Amygdala (tissue), 56 donors: ENCODE results near the gene MAP6.
"Not testable (repeated sequence)": the region's sequence is repeated elsewhere in the genome, so short reads cannot be mapped to it uniquely, and the experiment has no call there.

Experiments used
- DNase-seq, 56 donors: peaks; one replicate each; lab custom pipeline; 2025; lab: John Stamatoyannopoulos, UW

MAP6 gene

DNA sequence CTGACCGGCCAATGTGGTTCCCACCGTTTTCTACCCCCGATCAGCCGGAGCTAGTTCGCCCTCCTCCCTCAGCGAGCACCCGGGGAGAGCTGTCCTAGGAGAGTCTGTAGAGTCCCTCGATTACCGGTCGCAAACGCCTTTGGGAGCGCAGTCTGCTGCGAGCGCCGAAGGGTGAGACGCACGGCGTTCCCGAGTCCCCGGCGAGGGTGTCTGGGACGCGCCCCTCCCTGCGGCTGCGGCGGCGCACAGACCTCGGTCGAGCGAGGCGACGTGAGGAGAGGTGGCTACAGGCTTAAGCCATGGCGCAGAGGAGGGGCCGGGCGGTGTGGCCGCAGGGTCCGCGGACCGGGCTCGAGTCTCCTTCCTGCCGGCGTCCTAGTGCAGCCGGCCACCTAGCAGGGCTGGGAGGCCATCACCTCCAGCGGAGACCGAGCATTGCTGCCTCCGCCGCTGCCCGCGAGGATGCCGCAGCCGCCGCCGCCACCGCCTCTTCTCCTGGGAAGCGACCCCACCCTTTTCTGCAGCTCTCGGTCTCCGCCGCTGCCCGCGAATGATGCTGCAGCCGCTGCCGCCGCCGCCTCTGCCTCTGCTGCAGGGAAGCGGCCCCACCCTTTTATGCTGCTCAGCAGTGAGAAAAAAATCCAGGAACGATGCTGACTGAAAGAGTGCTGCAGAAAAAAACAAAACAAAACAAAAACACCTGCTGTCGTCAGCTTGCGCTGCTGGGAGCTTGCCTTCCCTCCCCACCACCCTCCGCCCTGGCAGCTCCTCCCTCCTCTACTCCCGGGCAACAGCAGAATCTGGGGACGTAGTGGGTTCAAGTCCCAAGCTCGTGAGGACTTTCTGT lies at the start of gene MAP6:
Gene MAP6, minus strand, starts transcription at position 588 of the 847 bp plus-strand sequence. CDS start 669 bp downstream, outside the sequence.
- DNase-seq: peak in 38 of 56 donors; percentile 16 to 75 (median 56)

DNA sequence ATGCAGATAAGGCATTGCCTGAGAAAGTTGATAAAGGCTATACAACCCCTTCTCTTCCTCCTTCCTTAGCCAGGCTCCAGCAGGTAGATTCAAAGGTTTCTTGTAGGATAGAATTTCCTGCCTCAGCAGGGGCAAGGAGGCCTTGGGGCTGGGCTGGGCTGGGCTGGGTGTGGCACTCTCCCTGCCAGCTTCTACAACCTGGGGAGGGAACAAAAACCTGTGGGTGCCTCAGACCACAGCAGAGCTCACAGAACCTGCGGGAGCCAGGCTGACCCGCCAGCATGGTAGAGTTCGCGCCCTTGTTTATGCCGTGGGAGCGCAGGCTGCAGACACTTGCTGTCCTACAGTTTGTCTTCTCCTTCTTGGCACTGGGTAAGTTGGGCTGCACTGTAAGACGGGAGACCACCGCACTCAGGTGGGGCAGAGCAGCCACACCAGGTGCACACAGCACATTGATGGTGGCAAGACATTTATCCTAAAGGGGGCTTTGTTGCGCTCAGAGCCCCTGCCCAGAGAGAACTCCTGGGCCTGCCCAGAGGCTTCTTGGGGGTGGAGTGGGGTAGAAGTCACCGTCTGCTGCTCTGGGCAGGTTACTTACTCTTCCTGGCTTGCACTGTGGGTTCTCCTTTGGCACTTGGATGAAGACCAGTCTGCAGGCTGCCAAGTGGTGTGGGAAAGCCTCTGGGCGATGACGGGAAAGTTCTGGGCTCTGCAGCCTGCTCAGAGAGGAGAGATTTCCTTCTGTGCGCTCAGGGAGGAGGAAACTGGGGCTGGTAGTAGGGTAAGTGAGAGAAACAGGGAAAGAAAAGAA lies 49.0 kb upstream of the MAP6 start, which contains the start of gene MOGAT2:
Gene MOGAT2, plus strand, starts transcription at position 231 of the 811 bp plus-strand sequence. Its CDS starts 51 bp downstream, at position 282.
- DNase-seq: peak in 7 of 56 donors; percentile 12 to 34 (median 23)

DNA sequence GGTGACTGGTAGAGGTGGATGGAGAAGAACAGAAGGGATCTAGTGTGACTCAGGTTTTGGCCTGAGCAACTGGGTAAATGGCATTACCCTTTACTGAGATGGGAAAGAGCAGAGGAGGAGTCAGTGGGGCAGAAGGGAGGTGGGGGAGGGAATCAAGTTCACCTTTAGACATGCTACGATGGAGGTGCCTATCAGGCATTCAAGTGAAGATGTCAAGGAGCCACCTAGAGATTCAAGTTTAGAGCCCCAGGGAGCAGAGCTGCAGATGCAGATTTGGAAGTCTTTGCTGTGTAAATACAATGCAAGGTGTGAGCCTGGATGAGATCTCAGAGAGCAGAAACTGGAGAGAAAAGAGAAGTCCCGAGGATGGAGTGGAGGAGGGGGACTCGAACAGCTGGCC lies 47.8 kb upstream of the MAP6 start:
- no peak for DNase-seq

DNA sequence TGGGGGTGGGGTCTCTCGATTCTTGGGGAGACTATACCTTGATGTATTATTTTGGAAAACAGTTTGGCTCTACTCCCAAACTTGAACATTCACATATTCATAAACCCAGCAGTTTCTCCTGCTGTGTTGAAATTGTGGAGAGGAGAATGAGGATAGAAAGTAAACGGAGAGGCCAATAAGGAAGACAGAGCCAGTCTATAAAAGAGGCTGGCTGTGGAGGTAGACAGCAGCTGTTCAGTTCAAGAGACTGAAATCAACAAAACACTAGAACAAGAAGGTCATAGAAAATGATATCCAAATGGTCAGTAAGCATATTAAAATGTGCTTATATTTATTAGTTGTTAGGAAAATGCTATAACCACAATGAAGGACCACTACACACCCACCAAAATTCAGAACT lies 46.9 kb upstream of the MAP6 start:
- no peak for DNase-seq

DNA sequence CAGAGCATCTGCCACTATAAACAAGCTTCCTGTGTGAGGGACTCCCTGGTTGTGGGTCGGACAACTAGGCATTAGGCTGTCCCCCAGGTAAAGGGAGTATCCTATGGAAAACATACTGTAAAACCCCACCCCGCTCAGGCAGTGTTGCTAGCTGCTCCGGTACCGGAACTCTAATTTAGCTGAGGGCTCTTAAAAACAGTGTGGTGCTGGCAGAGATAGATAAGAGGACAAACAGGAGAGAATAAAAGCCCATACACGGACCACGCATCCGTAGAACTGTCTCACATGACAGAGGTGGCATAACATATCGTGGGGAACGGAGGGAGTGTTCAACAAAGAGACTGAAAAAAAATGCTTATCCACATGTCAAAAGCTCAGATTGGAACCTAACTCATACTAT lies 45.4 kb upstream of the MAP6 start:
- no peak for DNase-seq

DNA sequence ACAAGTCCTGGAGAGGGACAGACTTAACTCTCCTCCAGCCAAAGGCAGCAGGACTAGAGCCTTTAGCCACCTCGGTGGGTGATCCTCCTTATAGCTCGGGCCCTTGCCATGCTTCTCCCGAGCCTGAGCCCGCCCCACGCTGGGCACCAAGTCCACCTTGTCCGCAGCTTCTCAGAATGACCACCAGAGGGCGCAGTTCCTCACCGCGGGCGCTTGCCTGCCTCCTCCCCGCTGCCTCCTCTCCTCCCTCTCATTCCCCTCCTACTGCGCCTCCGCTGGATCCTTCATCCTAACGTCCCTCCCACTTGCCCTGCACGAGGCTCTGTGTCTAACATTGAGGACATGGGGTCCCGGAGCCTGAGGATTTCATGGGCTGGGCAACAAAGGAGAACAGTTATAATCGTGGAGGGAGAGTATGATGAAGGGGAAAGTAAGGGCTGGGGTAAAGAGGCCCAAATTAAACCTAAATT lies 37.5 kb upstream of the MAP6 start:
- peak in 43 of 56 donors; percentile 11 to 68 (median 32) for DNase-seq

DNA sequence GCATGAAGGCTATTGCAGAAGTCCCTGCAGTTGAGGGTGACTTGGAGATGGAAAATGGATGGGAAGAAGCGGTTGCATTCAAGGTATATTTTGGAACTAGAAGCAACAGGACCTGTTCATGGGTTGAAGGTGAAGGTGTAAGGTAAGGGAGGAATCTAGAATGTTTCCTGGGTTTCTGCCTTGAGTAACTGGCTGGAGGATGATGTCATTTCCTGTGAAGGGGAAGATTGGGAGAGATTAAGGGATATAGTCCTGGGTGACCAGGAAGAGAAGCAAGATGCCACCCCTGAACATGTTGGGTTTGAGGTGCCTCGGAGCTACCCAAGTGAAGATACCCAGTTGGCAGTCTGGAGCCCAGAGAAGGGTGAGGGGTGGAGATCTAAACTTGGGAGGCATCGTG lies 36.7 kb upstream of the MAP6 start:
- no peak for DNase-seq

DNA sequence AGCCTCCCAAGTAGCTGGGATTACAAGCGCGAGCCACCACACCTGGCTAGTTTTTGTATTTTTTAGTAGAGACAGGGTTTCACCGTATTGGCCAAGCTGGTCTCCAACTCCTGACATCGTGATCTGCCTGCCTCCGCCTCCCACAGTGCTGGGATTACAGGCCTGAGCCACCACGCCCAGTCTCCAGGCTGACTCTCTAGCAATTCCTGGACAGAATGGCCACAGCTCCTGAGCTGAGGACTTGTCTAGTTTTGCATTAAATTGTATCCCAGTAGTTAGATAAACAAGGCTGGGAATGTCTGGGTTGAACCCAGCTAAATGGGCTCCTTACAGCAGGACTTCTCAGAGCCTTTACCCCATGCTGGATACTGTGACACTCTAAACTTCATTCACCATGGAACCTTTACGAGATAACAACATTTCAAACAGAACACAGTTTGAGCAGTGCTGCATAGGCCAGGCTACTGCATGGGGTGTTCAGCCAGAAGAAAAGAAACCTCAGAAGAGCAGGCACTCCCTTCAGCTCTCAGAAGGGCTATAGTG lies 34.9 kb upstream of the MAP6 start:
- DNase-seq: no peak

DNA sequence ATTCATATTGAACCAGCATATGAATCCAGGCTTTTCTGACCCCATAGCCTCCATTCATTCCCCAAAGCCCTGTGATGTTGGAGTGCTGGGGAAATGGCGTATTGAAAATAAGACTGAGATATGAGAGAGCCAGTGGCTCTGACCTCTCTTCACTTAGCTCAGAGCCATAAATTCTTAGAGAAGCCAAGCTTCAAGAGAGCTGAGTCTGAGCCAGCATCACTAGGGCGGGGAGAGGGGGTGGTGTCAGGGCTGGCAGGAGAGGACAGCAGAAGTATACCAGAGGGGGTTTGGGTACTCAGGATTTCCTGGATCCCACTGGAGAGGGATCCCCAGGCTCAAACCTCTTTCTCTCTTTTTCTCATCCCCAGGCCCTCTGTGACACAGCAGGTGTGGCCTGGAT lies 32.1 kb upstream of the MAP6 start:
- DNase-seq: no peak

DNA sequence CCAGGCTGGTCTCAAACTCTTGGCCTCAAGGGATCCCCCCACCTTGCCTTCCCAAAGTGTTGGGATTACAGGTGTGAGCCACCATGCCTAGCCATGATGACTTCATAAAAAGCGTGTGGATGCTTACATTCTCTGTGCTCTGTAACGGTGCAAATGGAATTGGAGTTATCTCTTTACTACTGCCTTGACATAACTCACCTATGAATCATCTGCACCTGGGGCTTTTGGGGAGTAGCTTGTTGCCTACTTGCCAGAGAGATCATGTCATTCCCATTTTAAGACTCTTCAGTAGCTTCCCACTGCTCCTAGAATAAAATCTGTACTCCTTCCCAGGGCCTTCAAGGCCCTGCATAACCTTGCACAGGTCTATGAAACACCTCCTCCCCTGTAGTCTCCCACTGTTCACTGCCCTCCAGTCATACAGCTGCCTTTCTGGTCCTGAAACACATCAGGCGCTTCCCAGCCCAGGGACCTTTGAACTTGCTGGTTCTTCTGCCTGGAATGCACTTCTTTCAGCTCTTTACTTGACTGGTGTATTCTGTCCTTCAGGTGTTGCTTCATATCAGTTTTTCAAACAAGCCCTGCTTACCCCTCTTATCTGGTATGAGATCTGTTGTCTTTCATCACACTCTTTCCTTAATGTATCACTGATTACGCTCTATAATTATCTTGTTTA lies 29.2 kb upstream of the MAP6 start:
- DNase-seq: no peak

DNA sequence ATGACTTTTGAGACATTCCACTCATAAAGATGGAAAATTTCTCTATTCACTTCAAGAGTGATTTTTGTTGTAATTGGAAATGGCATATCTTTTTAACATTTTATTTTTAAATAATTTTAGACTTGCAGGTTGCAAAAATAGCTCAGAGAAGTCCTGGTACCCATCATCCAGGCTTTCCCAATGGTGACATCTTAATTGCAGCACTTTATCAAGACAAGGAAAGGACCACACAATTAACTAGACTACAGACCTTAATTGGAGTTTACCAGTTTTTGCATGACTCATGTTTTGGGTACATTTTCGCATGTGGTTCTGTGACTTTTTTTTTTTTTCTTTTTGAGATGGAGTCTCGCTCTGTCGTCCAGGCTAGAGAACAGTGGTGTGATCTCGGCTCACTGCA lies 23.0 kb upstream of the MAP6 start:
- DNase-seq: no peak

DNA sequence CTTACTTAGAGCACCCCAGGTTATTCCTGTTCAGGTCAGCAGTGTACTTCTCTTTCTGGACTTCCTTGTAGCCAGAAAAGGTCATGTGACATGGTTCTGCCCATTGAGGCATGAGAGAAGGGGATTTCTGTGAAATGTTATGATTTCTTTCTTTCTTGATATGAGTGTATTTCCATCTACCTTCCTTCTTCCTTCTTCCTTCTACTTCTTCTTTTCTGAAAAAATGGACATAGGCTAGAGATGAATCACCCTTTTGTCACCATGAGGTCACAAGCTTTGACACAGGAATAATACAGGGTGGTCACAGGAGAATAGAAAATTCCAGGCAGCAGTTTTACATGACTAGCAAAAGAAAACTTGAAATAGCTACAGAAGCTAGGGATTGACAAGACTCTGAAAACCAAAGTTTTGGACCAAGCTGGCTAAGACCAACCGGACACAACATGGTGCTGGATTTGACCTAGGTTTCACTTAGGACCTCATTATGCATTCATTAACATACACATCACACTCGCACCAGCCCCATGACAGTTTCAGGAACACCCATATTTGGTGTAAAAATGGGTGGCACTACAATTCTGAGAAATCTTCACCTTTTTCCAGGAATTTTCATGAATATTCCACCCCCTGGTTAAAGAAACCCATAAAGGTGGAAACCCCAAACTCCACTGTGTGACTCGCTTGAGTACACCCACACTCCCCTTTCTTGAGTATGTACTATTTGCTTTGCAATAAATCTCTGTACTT lies 21.2 kb upstream of the MAP6 start:
- DNase-seq: no peak

DNA sequence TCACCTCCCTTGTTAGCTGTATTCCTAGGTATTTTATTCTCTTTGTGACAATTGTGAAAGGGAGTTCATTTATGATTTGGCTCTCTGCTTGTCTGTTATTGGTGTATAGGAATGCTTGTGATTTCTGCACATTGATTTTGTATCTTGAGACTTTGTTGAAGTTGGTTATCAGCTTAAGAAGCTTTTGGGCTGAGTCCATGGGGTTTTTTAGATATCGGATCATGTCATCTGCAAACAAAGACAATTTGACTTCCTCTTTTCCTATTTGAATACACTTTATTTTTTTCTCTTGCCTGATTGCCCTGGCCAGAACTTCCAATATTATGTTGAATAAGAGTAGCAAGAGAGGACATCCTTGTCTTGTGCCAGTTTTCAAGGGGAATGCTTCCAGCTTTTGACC lies 15.0 kb upstream of the MAP6 start:
- not testable (repeated sequence) for DNase-seq

DNA sequence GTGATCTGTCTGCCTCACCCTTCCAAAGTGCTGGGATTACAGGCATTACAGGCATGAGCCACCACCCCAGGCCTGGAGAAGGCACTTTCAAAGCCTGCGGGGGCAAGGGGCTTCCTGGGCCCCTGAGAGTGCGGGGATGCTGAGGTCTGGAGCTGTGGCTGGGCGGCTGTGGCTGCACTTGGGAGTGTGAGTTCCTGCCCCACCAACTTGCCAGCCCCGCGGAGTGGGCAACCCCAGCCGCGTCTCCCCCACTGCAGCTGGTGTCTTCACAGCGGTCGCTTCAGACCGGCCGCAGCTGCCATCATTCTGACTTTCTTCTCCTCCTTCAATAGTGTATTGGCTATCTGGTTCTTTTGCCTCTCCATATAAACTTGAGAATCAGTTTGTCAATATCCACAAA lies 10.7 kb upstream of the MAP6 start:
- DNase-seq: no peak

DNA sequence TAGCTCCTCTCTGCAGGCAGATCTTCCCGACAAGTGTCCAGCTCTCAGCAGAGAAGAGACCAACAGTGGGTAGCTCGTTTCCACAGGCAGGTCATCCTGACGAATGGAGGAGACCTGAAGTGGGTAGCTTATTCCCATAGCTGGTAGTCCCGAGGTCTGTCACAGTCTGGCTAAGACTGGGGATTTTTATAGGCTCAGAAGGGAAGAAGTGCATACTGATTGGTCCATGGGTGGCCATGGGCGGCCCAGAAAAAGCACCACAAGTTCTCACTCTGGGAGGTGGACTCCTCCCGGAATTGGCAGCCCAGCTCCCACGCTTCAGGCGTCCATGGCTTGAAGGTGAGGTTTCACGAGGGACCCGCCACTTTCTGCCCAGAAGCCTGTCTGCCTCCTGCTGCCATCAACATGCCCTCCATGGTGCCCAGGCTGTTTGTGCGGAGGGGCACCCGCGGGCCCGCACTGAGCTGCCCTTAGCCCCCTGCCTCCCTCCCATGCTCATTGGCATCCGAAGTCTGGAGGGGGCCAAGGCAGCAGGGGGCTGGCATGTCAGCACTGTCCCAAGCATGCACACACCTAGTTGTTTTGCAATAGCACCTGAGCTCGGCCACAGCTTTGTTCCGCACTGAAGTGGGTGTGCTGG lies 9.9 kb upstream of the MAP6 start:
- DNase-seq: no peak

DNA sequence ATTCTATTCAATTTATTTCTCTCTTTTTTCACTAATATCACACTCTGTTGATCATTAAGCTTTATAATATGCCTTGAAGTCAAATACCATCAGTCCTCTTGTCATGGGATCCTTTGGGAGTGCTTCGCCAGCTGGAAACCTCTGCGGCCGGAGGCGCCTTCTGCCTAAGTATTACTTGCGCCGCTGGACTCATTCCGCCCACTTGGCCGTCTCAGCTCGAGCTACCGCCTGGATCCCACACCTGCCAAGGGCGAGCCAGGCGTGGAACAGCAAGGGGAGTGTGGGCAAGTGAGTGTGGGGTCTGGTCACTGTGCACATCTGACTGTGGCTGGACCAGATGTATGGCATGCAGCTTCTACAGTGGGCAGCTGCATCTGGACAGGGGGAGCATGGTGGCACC lies 9.1 kb upstream of the MAP6 start:
- no peak for DNase-seq

DNA sequence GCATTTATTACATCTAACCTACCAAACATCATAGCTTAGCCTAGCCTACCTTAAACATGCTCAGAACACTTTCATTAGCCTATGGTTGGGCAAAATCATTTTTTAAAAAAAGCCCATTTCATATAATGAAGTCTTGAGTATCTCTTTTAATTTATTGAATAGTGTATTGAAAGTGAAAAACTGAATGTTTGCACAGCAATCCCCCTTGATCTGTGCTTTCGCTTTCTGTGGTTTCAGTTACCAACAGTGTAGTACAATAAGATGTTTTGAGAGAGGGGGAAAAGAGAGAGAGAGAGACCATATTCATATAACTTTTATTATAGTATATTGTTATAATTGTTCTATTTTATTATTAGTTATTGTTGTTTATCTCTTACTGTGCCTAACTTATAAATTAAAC lies 8.4 kb upstream of the MAP6 start:
- no peak for DNase-seq

DNA sequence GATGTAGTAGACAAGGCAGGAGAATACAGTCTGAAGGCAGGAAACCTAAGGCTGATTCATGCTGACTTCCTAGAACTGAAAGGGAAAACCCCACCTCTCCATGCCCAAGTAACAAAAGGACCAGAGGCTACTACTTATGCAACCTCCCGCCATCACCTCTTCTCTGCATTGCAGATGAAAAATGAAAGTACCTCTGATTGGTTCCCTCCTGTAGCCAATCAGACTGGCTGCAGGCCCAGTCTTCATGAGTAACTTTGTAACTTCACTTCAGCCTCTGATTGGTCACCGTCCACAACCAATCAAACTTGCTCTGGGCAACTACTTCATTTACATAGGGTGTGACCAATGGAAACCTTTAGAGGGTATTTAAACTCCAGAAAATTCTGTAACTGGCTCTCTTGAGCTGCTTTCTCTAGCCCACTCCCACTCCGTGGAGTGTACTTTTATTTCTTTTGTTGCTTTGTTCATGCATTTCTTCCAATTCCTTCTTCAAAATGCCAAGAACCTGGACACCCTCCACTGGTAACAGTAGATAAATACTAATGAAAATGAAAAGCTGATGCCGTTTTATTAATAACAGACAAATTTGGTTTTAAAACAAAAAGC lies 5.2 kb upstream of the MAP6 start:
- no peak for DNase-seq
